Measurements from ENCODE around the gene SERPINE1.
"Not testable (repeated sequence)": the region's sequence is repeated elsewhere in the genome, so short reads cannot be mapped to it uniquely, and the experiment has no call there.

The SERPINE1 gene

DNA sequence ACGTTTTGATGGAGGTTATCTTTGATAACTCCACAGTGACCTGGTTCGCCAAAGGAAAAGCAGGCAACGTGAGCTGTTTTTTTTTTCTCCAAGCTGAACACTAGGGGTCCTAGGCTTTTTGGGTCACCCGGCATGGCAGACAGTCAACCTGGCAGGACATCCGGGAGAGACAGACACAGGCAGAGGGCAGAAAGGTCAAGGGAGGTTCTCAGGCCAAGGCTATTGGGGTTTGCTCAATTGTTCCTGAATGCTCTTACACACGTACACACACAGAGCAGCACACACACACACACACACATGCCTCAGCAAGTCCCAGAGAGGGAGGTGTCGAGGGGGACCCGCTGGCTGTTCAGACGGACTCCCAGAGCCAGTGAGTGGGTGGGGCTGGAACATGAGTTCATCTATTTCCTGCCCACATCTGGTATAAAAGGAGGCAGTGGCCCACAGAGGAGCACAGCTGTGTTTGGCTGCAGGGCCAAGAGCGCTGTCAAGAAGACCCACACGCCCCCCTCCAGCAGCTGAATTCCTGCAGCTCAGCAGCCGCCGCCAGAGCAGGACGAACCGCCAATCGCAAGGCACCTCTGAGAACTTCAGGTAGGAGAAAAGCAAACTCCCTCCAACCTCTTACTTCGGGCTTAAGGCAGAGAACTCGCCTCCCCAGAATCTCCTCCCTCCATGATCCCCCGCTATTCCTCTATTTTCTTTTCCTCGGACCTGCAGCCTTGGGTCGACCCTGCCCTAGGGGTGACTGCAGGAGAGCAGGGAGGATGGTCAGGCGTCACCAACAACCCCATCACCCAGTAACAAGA lies at the start of gene SERPINE1:
SERPINE1 (plus strand) TSS at position 454 of the 809 bp plus-strand sequence. CDS start 1,290 bp downstream, outside the sequence.
- DNase-seq (ENCODE audit: insufficient read length, low spot score) (peak; percentile 84), FAIRE-seq (no peak)

DNA sequence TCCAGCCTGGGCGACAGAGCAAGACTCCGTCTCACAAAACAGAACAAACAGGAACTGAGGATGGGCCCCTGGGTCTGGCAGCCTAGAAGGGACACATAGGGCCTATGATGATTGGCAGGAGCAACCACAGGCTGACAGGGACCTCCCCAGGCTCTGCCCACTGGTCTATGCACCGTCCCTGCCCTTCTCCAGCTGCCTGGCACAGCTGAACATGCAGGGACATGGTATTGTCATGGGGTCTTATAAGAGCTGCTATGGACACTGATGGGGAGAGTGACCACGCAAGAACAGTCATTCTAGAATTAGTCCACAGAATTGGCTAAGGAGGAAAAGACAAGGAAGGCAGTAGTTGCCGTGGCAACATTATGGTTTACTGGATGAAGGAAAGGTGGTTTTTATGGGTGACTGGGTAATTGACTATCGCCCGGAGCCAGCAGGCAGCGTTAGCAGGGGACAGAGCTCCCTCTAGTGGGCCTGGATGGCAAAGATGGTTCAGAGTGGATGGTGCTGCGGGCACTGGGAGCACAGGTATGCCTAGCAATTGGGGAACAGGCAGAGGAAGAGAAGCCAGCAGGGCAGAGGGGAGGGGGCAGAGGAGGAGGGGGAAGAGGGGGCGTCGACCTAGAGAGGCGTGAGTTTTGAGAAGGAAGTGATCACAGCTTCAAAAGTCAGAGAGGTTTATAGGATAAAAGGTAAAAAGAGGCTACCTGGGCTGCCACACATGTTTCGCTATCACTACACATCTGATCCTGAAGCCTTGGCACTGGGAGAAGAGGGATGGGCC lies 49.4 kb upstream of the SERPINE1 start:
- FAIRE-seq (no peak), DNase-seq (ENCODE audit: insufficient read length, low spot score) (peak; percentile 76)

DNA sequence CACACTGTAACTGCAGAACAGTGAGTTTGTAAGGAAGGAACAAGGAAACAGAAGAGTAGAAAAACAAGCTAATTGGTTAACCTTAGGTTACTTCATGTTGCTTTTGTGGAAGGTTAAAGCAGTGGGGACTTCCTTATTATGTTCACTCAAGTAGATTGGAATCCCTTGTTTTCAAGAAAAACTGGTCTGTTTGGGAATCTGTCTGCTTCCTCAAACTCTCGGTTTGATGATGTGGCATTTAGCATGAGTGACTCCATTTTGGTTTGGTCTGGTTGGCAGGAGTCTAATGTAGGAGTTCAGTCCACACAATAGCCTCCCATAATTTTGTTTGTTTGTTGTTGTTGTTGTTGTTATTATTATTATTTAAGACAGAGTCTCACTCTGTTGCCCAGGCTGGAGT lies 45.5 kb upstream of the SERPINE1 start:
- no peak for FAIRE-seq
- no peak for DNase-seq (ENCODE audit: insufficient read length, low spot score)

DNA sequence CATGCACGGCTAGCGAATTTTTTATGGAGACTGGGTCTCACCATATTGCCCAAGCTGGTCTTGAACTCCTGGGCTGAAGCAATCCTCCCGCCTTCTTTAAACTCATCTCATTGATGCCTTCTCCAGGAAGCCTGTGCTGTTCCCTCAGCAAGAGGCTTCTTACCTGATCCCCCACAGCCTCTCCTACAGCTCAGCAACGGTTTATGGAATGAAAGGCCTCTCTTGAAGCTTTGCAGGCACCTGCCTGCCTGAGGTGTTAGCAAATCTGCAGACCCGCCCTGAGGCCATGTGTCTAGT lies 42.1 kb upstream of the SERPINE1 start:
- FAIRE-seq (no peak), DNase-seq (ENCODE audit: insufficient read length, low spot score) (no peak)

DNA sequence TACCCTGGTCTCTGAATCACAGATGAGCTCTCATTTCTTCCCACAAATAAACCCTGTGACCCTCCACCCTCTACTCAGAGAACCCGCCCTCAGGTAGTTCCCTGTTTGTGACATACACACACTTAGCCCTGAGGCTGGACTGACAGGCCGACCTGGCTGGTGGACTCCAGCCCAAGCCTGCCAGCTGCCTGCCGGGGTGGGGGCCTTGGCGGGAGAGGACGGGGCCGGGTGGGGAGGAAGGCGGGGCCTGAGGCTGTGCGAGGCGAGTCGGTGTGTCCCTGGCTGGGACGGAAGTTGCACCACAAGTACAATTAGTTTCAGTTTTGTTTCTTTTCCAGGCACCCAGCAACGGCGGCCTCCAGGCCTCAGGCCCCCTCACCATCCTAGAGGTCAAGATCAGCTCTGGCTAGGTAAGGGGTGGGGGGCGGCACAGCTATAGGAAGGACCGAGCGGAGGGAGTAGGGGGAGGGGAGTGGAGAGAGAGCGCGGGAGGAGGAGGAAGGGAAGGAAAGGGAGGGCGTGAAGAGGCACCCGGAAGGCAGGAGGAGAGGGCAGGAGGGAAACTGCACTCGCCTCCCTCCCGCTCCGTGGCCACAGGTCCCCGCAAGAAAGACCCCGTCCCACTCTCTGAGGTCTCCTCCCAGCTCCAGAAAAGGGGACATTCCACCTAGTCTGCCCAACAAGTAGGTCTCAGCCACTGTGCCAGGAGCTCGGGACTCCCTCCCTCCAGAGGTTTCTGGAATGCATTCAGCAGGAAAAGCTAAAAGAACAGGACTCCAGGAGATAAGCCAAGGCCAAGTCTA lies 41.5 kb upstream of the SERPINE1 start, which contains the start of gene TRIM56:
TRIM56 (plus strand) TSS at position 320 of the 803 bp plus-strand sequence. CDS start 1,832 bp downstream, outside the sequence.
- DNase-seq (ENCODE audit: insufficient read length, low spot score) (peak; percentile 81), FAIRE-seq (peak; percentile 82)

DNA sequence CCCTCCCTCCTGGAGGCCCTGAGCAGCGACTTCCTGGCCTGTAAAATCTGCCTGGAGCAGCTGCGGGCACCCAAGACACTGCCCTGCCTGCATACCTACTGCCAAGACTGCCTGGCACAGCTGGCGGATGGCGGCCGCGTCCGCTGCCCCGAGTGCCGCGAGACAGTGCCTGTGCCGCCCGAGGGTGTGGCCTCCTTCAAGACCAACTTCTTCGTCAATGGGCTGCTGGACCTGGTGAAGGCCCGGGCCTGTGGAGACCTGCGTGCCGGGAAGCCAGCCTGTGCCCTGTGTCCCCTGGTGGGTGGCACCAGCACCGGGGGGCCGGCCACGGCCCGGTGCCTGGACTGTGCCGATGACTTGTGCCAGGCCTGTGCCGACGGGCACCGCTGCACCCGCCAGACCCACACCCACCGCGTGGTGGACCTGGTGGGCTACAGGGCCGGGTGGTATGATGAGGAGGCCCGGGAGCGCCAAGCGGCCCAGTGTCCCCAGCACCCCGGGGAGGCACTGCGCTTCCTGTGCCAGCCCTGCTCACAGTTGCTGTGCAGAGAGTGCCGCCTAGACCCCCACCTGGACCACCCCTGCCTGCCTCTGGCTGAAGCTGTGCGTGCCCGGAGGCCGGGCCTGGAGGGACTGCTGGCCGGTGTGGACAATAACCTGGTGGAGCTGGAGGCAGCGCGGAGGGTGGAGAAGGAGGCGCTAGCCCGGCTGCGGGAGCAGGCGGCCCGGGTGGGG lies 39.4 kb upstream of the SERPINE1 start:
- DNase-seq (ENCODE audit: insufficient read length, low spot score): no peak
- no peak for FAIRE-seq

DNA sequence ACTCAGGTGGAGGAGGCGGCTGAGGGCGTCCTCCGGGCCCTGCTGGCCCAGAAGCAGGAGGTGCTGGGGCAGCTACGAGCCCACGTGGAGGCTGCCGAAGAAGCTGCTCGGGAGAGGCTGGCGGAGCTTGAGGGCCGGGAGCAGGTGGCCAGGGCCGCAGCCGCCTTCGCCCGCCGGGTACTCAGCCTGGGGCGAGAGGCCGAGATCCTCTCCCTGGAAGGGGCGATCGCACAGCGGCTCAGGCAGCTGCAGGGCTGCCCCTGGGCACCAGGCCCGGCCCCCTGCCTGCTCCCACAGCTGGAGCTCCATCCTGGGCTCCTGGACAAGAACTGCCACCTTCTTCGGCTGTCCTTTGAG lies 38.9 kb upstream of the SERPINE1 start:
- FAIRE-seq (no peak), DNase-seq (ENCODE audit: insufficient read length, low spot score) (no peak)

DNA sequence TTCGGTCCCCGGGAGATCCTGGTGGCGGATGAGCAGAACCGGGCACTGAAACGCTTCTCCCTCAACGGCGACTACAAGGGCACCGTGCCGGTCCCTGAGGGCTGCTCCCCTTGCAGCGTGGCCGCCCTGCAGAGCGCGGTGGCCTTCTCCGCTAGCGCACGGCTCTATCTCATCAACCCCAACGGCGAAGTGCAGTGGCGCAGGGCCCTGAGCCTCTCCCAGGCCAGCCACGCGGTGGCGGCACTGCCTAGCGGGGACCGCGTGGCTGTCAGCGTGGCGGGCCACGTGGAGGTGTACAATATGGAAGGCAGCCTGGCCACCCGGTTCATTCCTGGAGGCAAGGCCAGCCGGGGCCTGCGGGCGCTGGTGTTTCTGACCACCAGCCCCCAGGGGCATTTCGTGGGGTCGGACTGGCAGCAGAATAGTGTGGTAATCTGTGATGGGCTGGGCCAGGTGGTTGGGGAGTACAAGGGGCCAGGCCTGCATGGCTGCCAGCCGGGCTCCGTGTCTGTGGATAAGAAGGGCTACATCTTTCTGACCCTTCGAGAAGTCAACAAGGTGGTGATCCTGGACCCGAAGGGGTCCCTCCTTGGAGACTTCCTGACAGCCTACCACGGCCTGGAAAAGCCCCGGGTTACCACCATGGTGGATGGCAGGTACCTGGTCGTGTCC lies 37.9 kb upstream of the SERPINE1 start:
- no peak for DNase-seq (ENCODE audit: insufficient read length, low spot score)
- no peak for FAIRE-seq

DNA sequence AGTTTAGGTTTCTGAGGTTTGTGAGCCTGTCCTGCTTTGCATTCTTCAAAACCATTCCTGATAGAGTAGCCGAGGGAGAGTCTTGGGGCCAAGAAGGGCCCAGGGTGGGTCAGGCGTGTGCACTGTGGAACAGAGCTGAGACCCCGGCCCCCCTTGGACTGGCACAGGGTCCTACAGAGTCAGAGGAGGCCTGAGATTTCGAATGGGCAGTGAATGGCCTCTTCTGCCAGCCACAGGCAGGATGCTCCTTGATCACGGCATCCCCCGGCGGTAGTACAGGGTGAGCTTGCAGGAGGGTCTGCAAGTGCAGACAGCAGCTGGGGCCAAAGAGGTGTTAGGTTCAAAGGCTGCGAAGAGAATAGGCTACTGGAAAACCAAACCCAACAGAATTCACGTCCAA lies 37.0 kb upstream of the SERPINE1 start:
- FAIRE-seq: no peak
- DNase-seq (ENCODE audit: insufficient read length, low spot score): no peak

DNA sequence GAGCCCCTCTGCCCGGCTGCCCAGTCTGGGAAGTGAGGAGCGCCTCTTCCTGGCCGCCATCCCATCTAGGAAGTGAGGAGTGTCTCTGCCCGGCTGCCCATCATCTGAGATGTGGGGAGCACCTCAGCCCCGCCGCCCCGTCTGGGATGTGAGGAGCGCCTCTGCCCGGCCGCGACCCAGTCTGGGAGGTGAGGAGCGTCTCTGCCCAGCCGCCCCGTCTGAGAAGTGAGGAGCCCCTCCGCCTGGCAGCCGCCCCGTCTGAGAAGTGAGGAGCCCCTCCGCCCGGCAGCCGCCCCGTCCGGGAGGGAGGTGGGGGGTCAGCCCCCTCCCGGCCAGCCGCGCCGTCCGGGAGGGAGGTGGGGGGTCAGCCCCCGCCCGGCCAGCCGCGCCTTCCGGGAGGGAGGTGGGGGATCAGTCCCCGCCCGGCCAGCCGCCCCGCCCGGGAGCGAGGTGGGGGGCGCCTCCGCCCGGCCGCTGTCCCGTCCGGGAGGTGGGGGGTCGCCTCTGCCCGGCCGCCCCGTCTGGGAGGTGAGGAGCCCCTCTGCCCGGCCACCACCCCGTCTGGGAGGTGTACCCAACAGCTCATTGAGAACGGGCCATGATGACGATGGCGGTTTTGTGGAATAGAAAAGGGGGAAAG lies 34.5 kb upstream of the SERPINE1 start:
- not testable (repeated sequence) for DNase-seq (ENCODE audit: insufficient read length, low spot score); FAIRE-seq

DNA sequence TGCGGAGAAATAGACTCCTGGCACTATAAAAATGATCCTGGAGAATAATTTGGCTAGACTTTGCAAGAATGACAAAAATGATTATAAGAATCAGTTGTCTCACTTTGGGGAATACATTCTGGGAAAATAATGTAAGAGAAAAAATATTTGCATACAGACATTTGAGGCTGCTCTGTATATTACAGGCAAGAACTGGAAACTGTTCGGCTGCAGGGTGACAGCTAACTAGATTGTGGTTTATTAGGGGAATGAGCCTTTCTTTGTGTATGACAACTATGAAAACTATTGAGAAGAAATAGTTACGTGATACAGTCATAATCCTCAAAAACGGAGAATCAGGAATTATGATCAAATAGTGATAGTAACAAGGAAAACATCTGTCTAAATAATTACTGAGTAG lies 33.0 kb upstream of the SERPINE1 start:
- peak; percentile 33 for DNase-seq (ENCODE audit: insufficient read length, low spot score)
- FAIRE-seq: no peak

DNA sequence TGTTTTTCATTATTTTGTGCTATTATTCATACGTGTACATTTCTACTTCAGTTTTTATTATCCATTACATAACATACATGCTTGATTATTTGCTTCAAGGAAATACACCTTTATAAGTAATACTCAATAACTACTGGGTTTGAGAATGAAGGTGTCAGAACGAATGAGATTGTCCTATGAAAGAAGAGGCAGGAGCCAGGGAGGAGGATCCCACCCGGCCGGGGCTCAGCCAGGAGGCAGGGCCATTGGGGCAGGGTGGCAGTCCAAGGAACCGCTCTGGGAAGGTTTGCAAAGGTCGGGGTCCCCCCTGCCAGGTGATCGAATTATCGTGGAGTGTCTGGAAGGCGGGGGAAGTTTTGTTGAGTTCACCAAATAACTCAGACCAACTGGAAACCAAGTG lies 32.5 kb upstream of the SERPINE1 start:
- DNase-seq (ENCODE audit: insufficient read length, low spot score) (no peak), FAIRE-seq (no peak)

DNA sequence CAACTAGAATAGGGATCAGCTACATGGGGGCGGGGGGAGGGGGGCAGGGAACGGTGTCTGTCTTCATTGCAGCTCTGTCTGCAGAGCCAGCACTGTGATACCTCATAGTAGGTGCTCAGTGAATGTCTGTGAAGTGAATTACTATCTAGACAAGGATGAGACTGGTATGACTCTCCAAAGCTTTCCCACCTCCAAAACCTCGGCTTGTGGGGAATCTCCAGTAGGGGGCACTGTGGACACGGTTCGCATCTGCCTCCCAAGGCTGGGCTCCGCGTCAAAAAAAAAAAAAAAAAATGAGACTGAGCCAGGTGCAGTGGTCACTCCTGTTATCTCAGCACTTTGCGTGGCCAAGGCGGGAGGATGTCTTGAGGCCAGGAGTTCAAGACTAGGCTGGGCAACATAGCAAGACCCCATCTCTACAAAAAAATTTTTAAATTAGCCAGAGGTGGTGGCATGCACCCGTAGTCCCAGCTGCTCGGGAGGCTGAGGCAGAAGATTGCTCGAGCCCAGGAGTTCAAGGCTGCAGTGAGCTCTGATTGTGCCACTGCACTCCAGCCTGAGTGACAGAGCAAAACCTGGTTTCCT lies 32.0 kb upstream of the SERPINE1 start:
- FAIRE-seq: no peak
- no peak for DNase-seq (ENCODE audit: insufficient read length, low spot score)

DNA sequence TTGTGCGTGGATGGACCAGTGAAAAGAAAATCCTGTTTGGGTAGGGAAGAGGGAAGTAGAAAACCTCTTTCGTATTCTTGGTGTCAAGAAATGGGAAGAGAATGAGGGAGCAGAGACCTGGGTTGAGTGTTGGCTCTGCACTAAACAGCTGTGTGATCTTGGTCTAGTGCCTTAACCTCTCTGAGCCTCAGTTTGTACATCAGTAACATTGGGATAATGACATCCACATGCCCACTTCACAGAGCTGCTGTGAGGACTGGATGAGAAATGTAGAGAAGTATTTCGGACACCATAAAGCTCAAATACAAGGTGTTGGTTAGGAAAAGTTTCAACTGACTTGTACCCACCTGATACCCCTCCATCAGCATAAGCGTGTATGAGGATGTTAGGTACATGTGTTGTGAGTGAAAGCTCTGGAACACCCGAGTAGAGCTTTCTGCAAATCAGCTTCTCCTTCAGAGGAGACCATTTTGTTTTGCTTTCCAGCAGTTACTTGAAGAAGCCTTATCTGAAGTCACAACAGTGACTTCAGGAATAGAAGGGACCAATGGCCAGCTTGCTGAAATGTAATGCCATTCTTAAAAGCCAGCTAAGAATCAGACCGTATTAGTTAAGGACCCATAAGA lies 30.5 kb upstream of the SERPINE1 start:
- FAIRE-seq (no peak), DNase-seq (ENCODE audit: insufficient read length, low spot score) (no peak)

DNA sequence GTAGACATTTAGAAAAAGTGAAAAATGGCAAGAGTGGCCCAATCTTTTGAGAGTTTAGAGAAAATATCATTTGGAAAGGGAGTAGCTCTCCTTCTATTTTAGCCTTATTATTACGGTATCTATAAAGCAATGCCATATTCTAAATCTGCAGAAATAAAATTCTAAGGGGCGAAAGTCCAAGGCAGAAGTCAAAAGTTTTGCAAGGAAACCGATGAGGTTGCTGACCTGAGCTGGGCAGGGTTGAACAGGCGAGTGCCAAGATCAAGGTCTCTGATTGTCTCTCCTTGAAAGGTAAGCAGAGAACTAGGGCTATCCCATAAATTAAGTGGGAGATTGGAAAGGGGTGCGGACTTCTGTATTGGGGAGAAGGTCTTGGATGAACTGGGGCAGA lies 30.0 kb upstream of the SERPINE1 start:
- FAIRE-seq (no peak), DNase-seq (ENCODE audit: insufficient read length, low spot score) (no peak)

DNA sequence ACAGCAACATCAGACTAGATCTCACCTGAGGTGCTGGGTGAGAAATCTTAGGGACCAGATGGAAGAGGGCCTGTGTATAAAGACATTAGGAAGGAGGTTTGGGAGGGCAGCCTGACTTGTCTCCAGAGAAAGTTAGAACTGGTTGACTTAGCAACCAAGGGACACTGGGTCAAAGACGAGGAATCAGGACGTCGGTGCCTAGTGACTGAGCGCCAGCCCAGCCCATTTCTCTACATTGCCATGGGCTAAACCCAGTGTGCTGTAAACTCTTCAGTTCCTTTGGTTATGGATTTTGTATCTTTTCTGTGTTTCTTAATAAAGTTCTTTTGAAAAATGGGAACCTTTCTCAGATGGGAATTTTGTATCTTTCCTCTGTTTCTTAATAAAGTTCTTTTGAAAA lies 29.3 kb upstream of the SERPINE1 start:
- DNase-seq (ENCODE audit: insufficient read length, low spot score) (no peak), FAIRE-seq (no peak)

DNA sequence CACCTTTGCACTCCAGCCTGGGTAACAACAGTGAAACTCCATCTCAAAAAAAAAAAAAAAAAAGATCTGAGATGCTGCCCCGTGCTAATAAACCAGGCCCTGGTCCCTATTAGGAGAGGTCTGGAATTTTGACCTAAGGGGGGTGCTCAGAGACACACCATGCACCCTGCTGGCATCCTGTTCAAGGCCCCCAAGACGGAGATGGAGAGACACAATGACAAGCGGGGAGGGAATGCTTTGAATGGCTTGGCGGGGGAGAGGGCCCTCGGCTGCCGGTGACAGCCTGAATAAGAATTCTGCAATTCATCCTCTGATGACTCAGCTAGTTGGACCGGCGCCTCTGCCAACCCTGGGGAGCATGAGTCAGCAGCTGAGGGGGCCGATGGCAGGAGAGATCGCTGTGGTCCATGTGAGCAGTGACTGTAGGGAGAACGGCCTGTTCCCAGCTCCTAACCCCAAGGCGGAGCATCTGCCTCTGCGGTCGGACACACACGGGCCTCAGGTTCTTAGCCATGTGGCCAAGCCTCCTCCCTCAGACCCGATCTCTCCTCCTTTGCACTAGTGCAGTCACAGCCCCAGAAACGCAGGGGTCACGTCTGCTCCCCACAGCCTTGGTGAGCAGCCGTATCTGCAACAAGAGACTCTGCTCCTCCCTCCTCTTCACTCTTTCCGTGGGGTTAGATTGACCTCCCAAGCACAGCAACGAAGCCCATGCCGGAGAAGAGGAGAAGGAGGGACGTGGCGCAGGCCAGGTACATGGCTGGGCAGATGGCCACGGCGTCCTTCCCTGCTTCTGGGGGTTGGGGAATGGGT lies 26.7 kb upstream of the SERPINE1 start:
- peak; percentile 82 for DNase-seq (ENCODE audit: insufficient read length, low spot score)
- peak; percentile 38 for FAIRE-seq

Data from HTR-8/SVneo (cell line).